ENCODE results near the gene KLHL40. TPM values are rescaled to one million over a fixed set of nuclear protein-coding genes. Genes with fewer than 3 reads are reported as not detected.

KLHL40 gene
- total and polyA plus RNA-seq, 12 donors: 0.03 to 0.54 (median 0.11) TPM; not detected in 9

GRCh38 chr3:42713747-42714146, 28.4 kb downstream of the KLHL40 start:
- 87 to 98% (median 96%) methylated on average over 2 of the region's 2 CpGs for WGBS, 4 donors
- intact Hi-C loops (cut with DNase I): no loop called here
- no peak for DNase-seq
- H3K9me3 ChIP-seq (replicated peaks in 1 of 3): no peaks in the 10 kb centered on the region
- no peak overlapping the region for H3K4me3 ChIP-seq
- H3K36me3 ChIP-seq (replicated peaks in 1 of 2): no peaks in the 10 kb centered on the region
- no peaks in the 10 kb centered on the region for H3K27me3 ChIP-seq
- H3K4me1 ChIP-seq (replicated peaks in 1 of 2): no peaks in the 10 kb centered on the region
- TF ChIP-seq POLR2A (IDR thresholded peaks at IDR 0.05): no peak
- TF ChIP-seq, protein P1, sequence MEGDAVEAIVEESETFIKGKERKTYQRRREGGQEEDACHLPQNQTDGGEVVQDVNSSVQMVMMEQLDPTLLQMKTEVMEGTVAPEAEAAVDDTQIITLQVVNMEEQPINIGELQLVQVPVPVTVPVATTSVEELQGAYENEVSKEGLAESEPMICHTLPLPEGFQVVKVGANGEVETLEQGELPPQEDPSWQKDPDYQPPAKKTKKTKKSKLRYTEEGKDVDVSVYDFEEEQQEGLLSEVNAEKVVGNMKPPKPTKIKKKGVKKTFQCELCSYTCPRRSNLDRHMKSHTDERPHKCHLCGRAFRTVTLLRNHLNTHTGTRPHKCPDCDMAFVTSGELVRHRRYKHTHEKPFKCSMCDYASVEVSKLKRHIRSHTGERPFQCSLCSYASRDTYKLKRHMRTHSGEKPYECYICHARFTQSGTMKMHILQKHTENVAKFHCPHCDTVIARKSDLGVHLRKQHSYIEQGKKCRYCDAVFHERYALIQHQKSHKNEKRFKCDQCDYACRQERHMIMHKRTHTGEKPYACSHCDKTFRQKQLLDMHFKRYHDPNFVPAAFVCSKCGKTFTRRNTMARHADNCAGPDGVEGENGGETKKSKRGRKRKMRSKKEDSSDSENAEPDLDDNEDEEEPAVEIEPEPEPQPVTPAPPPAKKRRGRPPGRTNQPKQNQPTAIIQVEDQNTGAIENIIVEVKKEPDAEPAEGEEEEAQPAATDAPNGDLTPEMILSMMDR (IDR thresholded peaks at IDR 0.05): no peak
- no peak overlapping the region for H3K27ac ChIP-seq

- Histone ChIP-seq H3K27ac (no peak overlapping the region), H3K9me3 (replicated peaks in 1 of 3) (no peaks in the 10 kb centered on the region), H3K27me3 (no peaks in the 10 kb centered on the region), H3K36me3 (replicated peaks in 1 of 2) (no peaks in the 10 kb centered on the region), H3K4me3 (no peak overlapping the region), H3K4me1 (replicated peaks in 1 of 2) (no peaks in the 10 kb centered on the region)
- TF ChIP-seq, protein P1 (IDR thresholded peaks at IDR 0.05): no peak
- no peak for TF ChIP-seq POLR2A (IDR thresholded peaks at IDR 0.05)
- 76 to 87% (median 80%) methylated on average over 4 of the region's 4 CpGs for WGBS, 4 donors
- intact Hi-C loops (cut with DNase I): no loop called here
- DNase-seq: no peak
Measured at GRCh38 chr3:42714171-42714852, 29.0 kb downstream of the KLHL40 start.

GRCh38 chr3:42717306-42717705, 32.0 kb downstream of the KLHL40 start:
- DNase-seq: no peak
- intact Hi-C loops (cut with DNase I): no loop called here
- 75 to 94% (median 86%) methylated on average over 6 of the region's 6 CpGs for WGBS, 4 donors
- Histone ChIP-seq H3K27ac (no peak overlapping the region), H3K9me3 (replicated peaks in 1 of 3) (no peaks in the 10 kb centered on the region), H3K27me3 (no peaks in the 10 kb centered on the region), H3K4me1 (replicated peaks in 1 of 2) (no peaks in the 10 kb centered on the region), H3K4me3 (no peak overlapping the region), H3K36me3 (replicated peaks in 1 of 2) (no peaks in the 10 kb centered on the region)
- TF ChIP-seq, protein P1 (IDR thresholded peaks at IDR 0.05): no peak
- no peak for TF ChIP-seq POLR2A (IDR thresholded peaks at IDR 0.05)

- no peaks in the 10 kb centered on the region for H3K36me3 ChIP-seq (replicated peaks in 1 of 2)
- H3K27ac ChIP-seq: no peak overlapping the region
- no peaks in the 10 kb centered on the region for H3K27me3 ChIP-seq
- no peak overlapping the region for H3K4me3 ChIP-seq
- H3K9me3 ChIP-seq (replicated peaks in 1 of 3): no peaks in the 10 kb centered on the region
- no peaks in the 10 kb centered on the region for H3K4me1 ChIP-seq (replicated peaks in 1 of 2)
- no peak for TF ChIP-seq POLR2A (IDR thresholded peaks at IDR 0.05)
- TF ChIP-seq, protein P1 (IDR thresholded peaks at IDR 0.05): no peak
- 78 to 81% (median 80%) methylated on average over 5 of the region's 5 CpGs for WGBS, 4 donors
- intact Hi-C loops (cut with DNase I): no loop called here
- no peak for DNase-seq
Measured at GRCh38 chr3:42718338-42718737, 33.0 kb downstream of the KLHL40 start.
